T-helper 1 cell treated with Interleukin-12 subunit alpha and Interleukin-12 subunit beta and Interleukin-4 antibody, amounts not matched to agents 30 ng/mL and 1 ng/mL, for 36 hours (primary cell): ENCODE results near the gene HHATL. TPM values are rescaled to one million over a fixed set of nuclear protein-coding genes. Genes with fewer than 3 reads are reported as not detected.

Experiments used
- intact Hi-C: fragments of 100-400 bp; cut with micrococcal nuclease; formaldehyde crosslinking; loops from one replicate; pipeline ENCODE4 v1.15.1; 2024
- total RNA-seq: library from RNA; stranded (reverse); gene quantifications from 2 replicates; pipeline ENCODE4 v1.2.3, GENCODE V29; 2022

The HHATL gene
- total RNA-seq, 1 donor from 2014 or later: not detected

DNA sequence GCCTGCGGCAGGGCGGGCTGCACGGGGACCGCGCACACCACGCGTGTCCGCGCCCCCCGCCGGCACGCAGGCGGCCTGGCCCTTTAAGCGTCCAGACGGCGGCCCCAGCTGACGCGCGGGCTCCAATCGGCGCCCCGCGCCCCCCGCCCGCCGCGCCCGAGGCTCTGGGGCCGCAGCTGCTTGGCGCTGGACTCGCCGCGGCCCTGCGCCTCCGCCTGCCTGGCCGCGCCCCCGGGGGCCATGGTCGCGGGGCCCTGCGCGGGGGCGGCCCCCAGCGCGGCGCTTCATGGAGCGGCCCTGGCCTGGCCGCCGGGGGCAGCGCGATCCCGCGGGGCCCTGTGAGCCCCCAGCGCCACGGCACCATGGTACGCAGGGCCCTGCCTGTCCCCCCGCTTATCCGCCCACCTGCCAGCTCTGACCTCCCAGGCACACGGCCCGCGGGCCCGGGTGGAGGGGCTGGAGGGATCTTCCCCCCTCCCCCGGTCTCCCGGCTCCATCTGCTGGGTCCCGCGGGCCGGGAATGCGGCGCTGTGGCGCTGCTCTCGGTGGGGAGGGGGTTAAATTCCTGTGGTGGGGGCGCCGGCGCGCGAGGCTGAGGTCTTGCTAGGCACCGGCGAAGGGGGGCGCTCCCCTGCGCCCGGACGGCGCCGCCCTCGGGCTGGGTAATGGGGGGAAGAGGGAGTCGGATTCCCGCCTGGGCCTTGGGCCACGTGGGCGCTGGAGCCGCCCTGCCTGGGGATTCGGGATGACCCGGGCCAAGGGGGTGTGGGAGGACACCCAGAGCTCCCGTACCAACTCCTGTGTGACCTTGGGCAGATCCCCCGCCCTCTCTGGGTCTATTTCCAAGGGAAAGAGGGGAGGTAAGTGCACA, 48.0 kb downstream of the HHATL start:
- intact Hi-C loops: loop anchor here (1.0 kb wide), 1 partner anchor 16 kb away; no protein-coding TSS in a partner anchor

DNA sequence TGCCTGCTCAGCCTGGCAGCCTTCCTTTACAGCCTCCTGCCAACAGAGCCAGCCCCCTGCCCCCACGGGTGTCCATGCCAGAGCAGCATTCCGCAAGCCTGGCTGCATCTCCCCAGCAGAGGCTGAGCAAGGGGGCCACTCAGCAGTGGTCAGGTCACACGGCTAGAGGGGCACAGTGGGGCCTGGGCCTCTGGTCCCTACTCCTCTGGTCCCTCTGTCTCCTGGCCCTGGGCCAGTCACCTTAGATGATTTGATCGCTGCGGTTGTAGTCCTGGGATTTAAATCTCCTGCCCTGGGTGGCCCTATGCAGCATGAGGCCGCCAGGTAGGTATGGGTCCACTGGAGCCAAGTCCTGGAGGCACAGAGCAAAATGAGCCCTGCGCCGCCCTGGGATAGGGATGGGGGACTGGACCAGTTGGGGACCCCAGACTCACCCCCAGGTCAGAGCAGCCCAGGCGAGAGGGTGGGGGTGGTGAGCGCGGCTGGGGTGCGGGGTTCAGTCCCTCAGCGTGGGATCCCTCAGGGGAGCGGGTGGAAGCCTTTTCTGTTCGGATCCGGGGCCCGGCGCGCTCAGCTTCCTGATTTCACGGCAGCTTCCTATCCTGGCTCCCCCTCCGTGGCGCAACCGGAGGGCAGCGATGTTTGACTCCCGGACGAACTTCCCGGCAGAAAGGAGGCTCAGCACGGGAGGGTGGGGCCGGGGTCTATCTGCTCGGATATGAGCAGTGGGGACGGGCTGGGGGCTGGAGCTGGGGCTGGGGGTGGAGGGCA, 48.9 kb downstream of the HHATL start, which contains the start of gene ZBTB47:
Gene ZBTB47 (plus strand): TSS at position 138 of the 771 bp plus-strand sequence. CDS start 4,659 bp downstream, outside the sequence.
- intact Hi-C loops: loop anchor here (1.0 kb wide), 1 partner anchor 15 kb away; no protein-coding TSS in a partner anchor

DNA sequence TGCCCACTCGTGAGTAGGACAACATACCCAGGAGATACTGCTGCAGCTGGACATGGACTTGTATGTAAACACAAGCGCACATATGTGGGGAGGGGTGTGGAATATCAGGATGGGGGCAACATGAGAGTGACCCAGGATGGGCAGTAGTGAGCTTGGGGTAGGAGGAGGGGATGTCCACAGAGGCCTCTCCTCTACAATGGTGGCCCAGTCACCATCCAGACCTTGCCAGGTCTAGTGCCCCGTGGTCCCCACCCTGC, 49.4 kb downstream of the HHATL start:
- intact Hi-C loops: no loop called here

DNA sequence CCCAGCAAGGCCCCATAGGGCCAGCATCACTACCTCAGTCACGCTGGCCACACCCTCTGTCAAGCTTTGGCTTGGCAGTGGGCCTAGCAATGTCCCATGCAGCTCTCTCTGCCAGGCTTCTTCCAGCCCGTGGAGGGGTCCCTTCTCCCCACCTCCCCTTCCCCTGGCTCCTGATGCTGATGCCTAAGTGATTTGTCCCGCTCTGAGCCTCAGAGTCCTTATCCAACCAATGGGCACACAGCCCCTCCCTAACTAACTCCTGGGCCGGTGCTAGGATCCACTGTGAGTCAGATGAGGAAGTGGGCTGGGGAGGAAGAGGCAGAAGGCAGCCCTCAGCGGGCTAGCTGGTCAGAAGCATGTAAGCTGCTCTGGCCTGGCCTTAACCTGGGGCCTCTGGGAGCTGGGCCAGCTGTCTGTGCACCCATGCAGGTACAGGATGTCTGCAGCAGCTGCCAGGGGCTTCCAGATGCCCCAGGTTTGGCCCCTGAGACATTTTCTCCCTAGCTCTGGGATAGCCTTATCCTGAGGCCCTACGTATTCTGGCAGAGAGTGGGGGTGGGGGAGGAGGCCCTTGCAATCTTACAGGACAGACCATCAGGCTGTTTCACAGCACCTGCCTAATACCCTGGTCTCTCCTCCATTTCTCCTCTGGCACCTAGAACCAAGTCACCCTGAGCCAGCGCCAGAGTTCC, 49.8 kb downstream of the HHATL start:
- intact Hi-C loops: no loop called here

DNA sequence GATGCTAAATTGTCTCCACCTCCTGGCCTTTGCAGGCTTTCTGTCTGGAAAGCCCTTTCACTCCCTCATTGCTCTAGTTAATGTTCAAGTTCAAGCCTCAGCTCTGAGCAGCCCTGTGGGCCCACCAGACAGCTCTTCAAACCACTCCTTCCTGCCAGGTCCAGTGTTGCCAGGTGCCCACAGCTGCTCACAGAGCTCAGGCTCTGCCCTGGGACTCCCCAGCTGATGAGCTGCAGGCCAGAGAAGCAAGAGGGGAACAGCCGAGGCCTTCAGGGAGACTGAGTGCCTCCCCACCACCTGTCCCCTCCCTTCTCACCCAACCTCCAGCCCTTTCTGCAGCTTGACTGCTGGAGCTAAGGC, 50.4 kb downstream of the HHATL start:
- intact Hi-C loops: no loop called here

DNA sequence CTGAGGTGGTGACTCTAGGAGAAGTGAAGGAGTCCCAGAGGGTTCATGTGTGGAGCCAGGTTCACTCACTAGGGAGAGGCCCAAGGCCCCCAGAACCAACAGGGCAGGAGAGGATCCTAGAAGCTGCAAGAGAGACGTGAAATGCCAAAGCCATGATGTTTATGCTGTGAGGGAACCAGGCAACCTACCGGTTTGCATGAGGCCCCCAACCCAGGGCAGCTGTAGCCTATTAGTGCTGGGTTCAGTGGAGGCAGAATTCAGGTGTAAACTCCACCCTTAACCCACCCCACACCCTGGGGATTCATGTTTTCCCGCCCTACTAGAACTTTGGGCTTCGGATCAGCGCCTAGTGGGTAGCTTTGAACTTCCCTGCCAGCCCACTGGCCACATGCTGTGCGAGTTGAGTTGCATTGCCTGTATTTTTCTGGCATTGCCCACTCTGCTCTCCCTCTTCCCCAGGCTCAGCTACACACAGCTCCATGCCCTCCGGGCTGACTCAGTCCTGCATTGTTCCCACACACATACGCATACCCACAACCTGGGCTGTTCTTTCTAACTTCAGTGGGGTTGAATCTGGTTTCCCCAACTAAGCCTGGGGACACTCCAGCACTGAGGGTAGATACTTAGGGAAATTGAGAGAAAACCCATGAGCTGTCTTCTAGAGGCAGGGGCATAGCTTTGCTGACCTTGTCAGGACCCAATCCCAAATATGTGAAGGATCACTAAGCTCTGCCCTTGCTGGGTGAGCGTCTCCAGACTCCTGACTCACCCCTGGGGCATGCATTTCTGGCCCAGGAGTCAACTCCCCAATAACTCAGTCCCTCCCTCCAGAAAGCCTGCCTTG, 51.1 kb downstream of the HHATL start:
- intact Hi-C loops: no loop called here

DNA sequence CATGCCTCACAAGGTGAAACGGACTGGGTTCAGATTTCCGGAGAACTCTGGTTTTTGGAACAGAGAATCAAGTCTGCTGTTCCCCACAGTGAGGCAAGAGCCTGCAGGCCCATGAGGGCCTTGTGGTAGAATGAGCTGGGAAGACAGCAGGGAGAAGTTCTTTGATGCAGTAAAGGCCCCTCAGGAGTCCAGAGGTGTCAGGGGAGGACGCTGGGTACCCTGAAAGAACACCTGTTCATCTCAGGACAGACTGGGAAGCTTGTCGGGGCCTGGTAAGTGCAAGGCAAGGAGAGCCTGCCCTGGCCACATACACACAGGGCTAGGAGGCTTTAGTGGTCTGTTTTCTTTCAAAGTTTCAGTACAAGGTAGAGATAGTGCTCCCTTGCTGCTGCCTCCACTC, 52.8 kb downstream of the HHATL start:
- intact Hi-C loops: no loop called here

DNA sequence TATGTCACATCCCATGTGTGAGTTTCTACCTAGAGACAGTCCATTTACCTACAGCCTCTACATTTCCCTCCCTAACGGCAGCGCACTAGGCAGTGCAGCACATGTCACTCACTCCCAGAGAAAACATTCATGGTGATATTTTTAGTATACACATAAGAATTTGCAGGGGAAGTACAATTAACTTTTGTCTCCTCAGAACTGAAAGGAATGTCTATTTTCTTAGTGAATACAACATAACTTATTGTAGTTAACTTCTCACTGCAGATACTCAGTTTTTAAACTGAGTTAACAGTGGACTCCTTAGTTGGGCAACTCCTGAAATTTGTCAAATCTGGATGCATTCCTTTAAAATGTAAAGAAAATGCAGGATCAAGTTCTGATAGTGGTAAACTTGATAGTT, 53.6 kb downstream of the HHATL start:
- intact Hi-C loops: no loop called here

DNA sequence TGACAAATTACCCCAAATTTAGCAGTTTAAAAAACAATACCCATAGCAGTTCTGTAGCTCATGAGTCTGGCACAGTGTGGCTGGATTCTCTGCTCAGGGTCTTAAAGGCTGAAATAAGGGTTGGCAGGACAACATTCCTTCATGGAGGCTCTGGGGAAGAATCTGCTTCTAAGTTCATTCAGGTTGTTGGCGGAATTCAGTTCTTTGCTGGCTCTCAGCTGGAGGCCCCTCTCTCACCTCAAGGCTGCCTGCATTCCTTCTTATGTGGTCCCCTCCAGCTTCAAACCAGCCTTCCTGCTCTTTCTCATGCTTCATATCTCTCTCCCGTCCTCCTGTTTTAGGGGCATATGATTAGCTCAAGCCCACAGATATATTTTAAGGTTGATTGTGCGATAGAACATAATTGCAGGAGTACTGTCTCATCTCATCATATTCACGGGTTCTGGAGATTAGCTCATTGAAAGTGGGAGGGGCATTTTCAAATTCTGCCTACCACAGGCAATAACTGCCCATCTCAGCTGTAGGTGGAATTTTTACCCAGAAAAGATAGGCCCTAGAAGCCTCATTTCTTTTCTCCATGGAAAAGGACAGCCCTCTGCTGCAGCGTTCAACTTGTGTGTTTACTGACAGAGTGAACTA, 54.7 kb downstream of the HHATL start:
- intact Hi-C loops: no loop called here

Other genes with a start within 250 kb of the HHATL start
- gene VIPR1, start 200.2 kb downstream of the HHATL start, total RNA-seq: 4.4 and 5.0 TPM in 2 replicates
- 49.2 and 52.4 TPM in 2 replicates for gene SEC22C, start 120.8 kb downstream of the HHATL start, total RNA-seq
- gene SS18L2, start 111.9 kb downstream of the HHATL start, total RNA-seq: 61.4 and 62.2 TPM in 2 replicates
- gene NKTR, start 102.1 kb downstream of the HHATL start, total RNA-seq: 96.0 and 98.9 TPM in 2 replicates
- gene ZBTB47, start 49.1 kb downstream of the HHATL start, total RNA-seq: 1.7 and 2.0 TPM in 2 replicates
- not detected in 2 replicates for gene KLHL40, start 17.3 kb downstream of the HHATL start, total RNA-seq
- 0.20 and 0.54 TPM in 2 replicates for gene CCDC13, start 70.5 kb upstream of the HHATL start, total RNA-seq
- gene HIGD1A, start 101.7 kb upstream of the HHATL start, total RNA-seq: 74.2 and 76.8 TPM in 2 replicates
- 1.6 and 2.7 TPM in 2 replicates for gene ACKR2, start 106.6 kb upstream of the HHATL start, total RNA-seq
- not detected in 2 replicates for gene CYP8B1, start 173.1 kb upstream of the HHATL start, total RNA-seq
- 0.39 and 0.54 TPM in 2 replicates for gene ZNF662, start 203.3 kb upstream of the HHATL start, total RNA-seq